GM10248 (cell line): Measurements from ENCODE around the gene QKI.
A peak's percentile ranks its signal among the peaks of the same experiment; 100 is the strongest.

Source experiments
- CTCF ChIA-PET: fragments of 300-600 bp; sonication (Branson Sonifier 250); formaldehyde crosslinking; extraction: SDS; loops from one replicate; lab custom pipeline; 2021; ENCODE audit warnings: antibody characterized with exemption; lab: Yijun Ruan, JAX
- POLR2A ChIA-PET: fragments of 350-650 bp; sonication (Branson Sonifier 250); formaldehyde crosslinking; extraction: SDS; loops from one replicate; lab custom pipeline; 2020; ENCODE audit warnings: antibody characterized with exemption; lab: Yijun Ruan, JAX
- DNase-seq: peaks from one replicate; pipeline ENCODE4 v3.0.0; 2012; ENCODE audit errors: extremely low spot score
- TF ChIP-seq, protein P1 (sequence below): IDR thresholded peaks from 2 replicates; pipeline ENCODE4 v1.5.1; 2012; ENCODE audit warnings: mild to moderate bottlenecking, low read depth; ENCODE audit errors: extremely low read depth, missing control alignments, control extremely low read depth

QKI gene

DNA sequence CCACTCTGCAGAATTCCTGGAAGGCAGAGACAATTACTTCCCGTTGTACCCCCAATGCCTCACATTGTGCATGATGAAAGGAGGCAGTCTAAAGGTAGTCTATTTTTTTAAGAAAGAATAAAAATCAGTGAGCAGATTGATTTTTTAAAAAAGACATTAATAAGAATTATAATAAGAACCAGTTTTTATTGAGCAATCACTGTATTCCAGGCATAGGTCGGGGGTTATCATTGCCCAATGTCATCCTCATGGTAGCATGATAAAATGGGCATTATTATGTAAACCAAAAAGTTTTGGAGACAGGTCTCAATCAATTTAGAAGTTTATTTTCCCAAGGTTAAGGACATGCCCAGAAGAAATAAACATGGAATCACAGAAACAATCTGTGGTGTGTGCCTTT is 14.0 kb upstream of the QKI start:
- no peak for DNase-seq
- TF ChIP-seq, protein P1, sequence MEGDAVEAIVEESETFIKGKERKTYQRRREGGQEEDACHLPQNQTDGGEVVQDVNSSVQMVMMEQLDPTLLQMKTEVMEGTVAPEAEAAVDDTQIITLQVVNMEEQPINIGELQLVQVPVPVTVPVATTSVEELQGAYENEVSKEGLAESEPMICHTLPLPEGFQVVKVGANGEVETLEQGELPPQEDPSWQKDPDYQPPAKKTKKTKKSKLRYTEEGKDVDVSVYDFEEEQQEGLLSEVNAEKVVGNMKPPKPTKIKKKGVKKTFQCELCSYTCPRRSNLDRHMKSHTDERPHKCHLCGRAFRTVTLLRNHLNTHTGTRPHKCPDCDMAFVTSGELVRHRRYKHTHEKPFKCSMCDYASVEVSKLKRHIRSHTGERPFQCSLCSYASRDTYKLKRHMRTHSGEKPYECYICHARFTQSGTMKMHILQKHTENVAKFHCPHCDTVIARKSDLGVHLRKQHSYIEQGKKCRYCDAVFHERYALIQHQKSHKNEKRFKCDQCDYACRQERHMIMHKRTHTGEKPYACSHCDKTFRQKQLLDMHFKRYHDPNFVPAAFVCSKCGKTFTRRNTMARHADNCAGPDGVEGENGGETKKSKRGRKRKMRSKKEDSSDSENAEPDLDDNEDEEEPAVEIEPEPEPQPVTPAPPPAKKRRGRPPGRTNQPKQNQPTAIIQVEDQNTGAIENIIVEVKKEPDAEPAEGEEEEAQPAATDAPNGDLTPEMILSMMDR, result no peak
- ChIA-PET POLR2A (no interaction called here), CTCF (interaction anchor here (1.0 to 1.1 kb wide), 2 partner anchors 8 to 11 kb away, joined by 3 read pairs; no protein-coding TSS in a partner anchor)

DNA sequence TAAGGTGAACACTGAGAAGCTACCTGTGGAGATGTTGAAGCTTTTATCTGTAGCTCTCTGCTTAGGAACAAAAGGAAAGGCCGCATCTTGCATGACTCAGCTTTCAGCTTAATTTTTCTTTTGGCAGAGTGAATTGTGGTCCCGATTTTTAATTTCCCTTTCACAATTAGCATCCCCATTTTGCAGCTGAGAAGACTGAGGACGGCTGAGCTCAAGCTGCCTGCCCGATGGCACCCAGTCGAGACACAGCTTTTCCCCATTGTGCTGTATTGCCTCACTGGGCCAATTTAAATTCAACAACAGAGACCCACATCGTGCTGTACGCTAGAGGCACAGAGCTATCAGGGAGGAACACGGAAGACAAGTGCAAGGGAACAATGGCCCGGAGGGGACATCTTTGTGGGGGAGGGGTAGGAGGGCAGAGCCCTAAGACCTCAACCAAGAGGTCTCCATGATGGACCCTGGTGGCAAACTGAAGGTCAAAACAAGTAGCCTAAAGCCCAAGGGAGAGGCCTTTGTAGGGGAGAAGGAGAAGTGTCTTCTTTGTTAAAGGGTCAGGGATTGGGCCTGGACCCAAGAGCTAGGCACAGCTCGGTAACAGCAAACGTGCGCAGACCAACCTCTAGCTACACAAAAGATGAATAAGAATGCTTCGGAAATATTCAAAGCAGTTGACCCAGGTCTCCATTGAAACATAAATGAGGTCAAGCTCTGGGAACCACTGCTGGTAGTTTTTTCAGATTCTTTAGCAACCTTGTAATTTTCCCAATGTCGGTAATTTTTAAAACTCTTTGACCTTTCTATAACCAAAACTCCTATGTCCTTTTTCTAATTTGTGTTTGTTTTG is 13.3 kb upstream of the QKI start:
- TF ChIP-seq, protein P1, result no peak
- DNase-seq, result no peak
- ChIA-PET CTCF (interaction anchor here (1.2 to 1.8 kb wide), 2 partner anchors 9 to 11 kb away, joined by 3 to 5 read pairs; no protein-coding TSS in a partner anchor), POLR2A (no interaction called here)

DNA sequence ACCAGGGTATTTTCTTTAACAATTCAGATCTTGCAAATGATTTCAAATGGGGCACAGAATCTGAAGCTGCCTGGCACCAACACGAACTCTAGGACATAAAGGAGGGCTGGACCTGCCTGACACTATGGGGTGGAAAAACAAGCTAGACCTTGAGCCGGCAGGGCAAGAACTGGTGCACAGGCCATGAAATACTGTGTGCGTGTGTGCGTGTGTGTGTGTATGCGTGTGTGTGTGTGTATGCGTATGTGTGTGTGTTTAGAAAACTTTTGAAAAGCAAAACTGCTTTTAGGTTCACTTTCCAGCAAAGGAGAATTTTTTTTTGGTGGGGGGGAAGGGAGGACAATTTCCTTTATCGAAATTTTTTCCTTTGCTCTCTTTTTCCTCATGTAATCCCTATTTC is 11.9 kb upstream of the QKI start:
- ChIA-PET CTCF (interaction anchor here (1.2 to 1.8 kb wide), 2 partner anchors 10 to 11 kb away, joined by 3 to 5 read pairs; no protein-coding TSS in a partner anchor), POLR2A (no interaction called here)
- TF ChIP-seq, protein P1, result no peak
- DNase-seq, result no peak

DNA sequence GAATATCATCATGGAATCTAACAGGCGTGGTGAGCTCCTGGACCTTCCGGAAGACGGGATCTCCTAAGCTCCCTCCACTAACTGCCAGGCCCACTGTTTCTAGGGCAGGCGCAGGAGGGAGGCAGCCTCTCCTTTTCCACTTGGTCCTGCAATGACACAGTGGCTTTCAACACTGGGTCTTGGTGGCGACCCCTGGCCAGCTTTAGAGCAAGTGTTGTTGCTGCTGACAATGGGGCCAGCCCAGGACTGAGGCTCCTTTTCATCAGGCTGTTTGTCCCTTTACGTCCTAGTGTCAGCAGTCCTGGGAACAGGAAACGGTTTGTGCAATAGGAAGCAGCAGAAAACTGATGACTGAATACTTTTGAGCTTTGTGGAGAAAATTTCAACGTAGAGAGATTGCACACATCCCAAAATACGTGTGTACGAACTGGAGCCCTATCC is 9.7 kb upstream of the QKI start:
- ChIA-PET POLR2A (no interaction called here), CTCF (interaction anchor here (1.0 to 1.6 kb wide), 5 partner anchors 11 to 552 kb away, joined by 3 to 6 read pairs (median 4); no protein-coding TSS in a partner anchor)
- DNase-seq, result no peak
- TF ChIP-seq, protein P1, result no peak

DNA sequence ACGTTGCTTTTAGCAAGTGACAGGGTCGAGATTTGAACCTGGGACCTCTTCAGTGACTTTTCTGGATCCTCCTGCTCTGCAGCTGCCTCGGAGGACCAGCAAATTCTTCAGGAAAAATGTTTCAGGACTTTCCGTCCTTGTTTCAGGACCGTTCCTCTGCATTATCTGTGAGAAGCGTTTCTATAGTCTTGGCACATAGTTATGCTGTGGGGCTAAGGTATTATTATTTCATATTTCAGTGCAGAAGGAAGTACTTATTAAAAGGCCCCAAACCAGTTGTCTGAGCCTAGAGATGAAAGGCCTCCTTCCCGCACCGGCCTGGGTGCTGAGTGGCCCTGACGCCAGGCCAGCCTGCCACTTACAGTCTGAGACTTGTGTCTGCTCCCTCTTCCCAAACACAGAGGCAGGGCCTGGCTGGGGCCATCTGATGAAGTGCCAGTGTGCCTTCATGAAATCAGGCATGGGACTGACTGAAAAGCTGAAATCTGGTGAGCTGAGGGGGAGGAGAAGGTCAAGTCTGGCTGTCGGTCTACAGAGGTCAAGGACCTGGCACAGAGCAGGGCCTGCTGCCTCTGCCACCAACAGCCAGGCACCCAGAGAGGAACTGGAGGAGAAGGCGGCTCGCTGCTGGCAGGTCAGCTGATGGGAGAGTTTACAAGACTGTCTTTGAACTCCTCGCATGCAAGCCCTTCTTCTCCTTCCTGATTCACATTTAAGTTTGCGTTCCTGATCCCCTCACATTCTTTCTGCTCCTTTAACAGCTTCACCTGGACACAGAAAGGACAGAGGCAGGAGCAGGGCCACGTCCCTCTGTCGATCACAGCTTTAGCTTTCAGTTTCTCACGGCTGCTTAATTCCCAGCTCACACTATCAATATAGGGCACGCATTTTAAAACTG is 8.9 kb upstream of the QKI start:
- POLR2A ChIA-PET, result no interaction called here
- peak; percentile 34 for DNase-seq
- CTCF ChIA-PET, result interaction anchor here (0.9 to 1.5 kb wide), 5 partner anchors 11 to 551 kb away, joined by 3 to 4 read pairs (median 3); no protein-coding TSS in a partner anchor
- TF ChIP-seq, protein P1, result no peak

DNA sequence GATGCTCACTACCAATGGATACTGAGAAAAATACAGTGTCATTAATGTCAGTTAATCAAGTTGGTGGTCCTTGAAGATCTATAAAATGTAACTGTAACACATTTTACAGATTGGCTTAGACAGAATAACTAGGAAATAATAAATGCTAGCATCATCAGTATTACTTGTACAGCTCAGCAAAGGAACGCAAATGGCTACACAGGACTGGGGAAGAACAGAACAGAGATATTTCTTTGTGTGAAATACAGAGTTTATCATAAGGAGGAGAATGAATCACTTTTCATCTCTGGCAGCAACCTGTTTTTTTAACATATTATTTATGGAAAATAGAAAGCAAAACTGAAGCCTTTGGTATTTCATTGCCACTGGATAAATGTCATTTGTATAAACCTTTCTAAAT is 8.2 kb upstream of the QKI start:
- ChIA-PET CTCF (interaction anchor here (0.9 to 1.3 kb wide), 2 partner anchors 60 to 148 kb away, joined by 3 read pairs; no protein-coding TSS in a partner anchor), POLR2A (no interaction called here)
- DNase-seq, result no peak
- TF ChIP-seq, protein P1, result no peak
